Hematopoietic multipotent progenitor cell treated with erythropoietin and hydrocortisone succinate and interleukin-3 and kit ligand, for 4 days (in vitro differentiated cells): Measurements from ENCODE around the gene PARPBP.
"Not testable (repeated sequence)": the region's sequence is repeated elsewhere in the genome, so short reads cannot be mapped to it uniquely, and the experiment has no call there.

Experiments used
- DNase-seq: peaks from one replicate; pipeline ENCODE4 v3.0.0-alpha.2; 2015

The PARPBP gene

GRCh38 chr12:102119674-102120563 lies at the start of gene PARPBP, which contains the start of gene NUP37:
PARPBP (plus strand) TSS chr12:102120183; CDS start chr12:102123889, 3,706 bp downstream.
NUP37 (minus strand) TSS chr12:102120114; CDS start chr12:102118518, 1,596 bp downstream.
- DNase-seq, result peak; percentile 97

- not testable (repeated sequence) for DNase-seq
These were observed 47.9 kb upstream of the PARPBP start for GRCh38 chr12:102072092-102072491.

GRCh38 chr12:102080842-102081241 lies 39.1 kb upstream of the PARPBP start:
- DNase-seq, result no peak

GRCh38 chr12:102089228-102089835 lies 30.7 kb upstream of the PARPBP start:
- DNase-seq, result not testable (repeated sequence)

GRCh38 chr12:102093319-102093718 lies 26.7 kb upstream of the PARPBP start:
- no peak for DNase-seq

GRCh38 chr12:102095677-102096263 lies 24.2 kb upstream of the PARPBP start:
- peak; percentile 69 for DNase-seq

GRCh38 chr12:102096855-102097254 lies 23.1 kb upstream of the PARPBP start:
- no peak for DNase-seq

GRCh38 chr12:102106905-102107304 lies 13.1 kb upstream of the PARPBP start:
- no peak for DNase-seq

- peak; percentile 14 for DNase-seq
These were observed 12.0 kb upstream of the PARPBP start for GRCh38 chr12:102107970-102108369.

GRCh38 chr12:102110782-102111181 lies 9.2 kb upstream of the PARPBP start:
- DNase-seq, result no peak

GRCh38 chr12:102114212-102114611 lies 5.8 kb upstream of the PARPBP start:
- no peak for DNase-seq

- DNase-seq, result no peak
These were observed 3.6 kb upstream of the PARPBP start for GRCh38 chr12:102116392-102116791.

GRCh38 chr12:102118874-102119273 lies 1.1 kb upstream of the PARPBP start:
- no peak for DNase-seq

- peak; percentile 26 for DNase-seq
These were observed 536 bp downstream of the PARPBP start for GRCh38 chr12:102120564-102120873.

GRCh38 chr12:102120886-102121285 lies 903 bp downstream of the PARPBP start:
- DNase-seq, result peak; percentile 65

- DNase-seq, result not testable (repeated sequence)
These were observed 1.3 kb downstream of the PARPBP start for GRCh38 chr12:102121328-102121727.

GRCh38 chr12:102130720-102131119 lies 10.7 kb downstream of the PARPBP start:
- not testable (repeated sequence) for DNase-seq

- DNase-seq, result not testable (repeated sequence)
These were observed 11.5 kb downstream of the PARPBP start for GRCh38 chr12:102131442-102131841.

- not testable (repeated sequence) for DNase-seq
These were observed 17.6 kb downstream of the PARPBP start for GRCh38 chr12:102137619-102138018.

- not testable (repeated sequence) for DNase-seq
These were observed 22.9 kb downstream of the PARPBP start for GRCh38 chr12:102142866-102143373.

- no peak for DNase-seq
These were observed 24.2 kb downstream of the PARPBP start for GRCh38 chr12:102144221-102144620.

- DNase-seq, result not testable (repeated sequence)
These were observed 27.1 kb downstream of the PARPBP start for GRCh38 chr12:102147062-102147587.

- DNase-seq, result not testable (repeated sequence)
These were observed 35.2 kb downstream of the PARPBP start for GRCh38 chr12:102155206-102155605.
